WI38 (cell line): ENCODE measurements around the gene TMEM144.

Source experiments
- H3K4me3 ChIP-seq: 2 replicates; pipeline ENCODE4 v1.5.1; 2011; ENCODE audit warnings: low read depth, mild to moderate bottlenecking, control low read depth, low read length
- TF ChIP-seq, protein P1 (sequence below): IDR thresholded peaks from 2 replicates; pipeline ENCODE4 v1.5.1; 2012; ENCODE audit warnings: low read depth, mild to moderate bottlenecking, control low read depth, low read length

Gene TMEM144

DNA sequence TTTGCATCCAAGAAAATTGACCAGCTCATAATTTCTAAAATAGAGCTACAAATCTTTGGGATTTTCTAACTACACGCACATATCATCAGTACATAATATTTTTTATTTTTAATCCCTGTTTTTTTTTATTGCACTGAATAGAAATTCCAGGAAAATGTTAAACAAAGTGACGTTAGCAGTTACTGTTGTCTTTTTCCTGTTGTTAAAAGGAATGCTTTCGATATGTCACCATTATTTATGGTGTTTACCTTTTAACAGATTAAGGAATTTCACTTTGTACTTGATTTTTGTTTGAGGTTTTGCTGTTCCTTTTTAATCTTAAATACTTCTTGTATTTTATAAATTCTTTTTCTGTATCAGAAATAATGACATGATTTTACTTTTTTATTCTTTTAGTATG lies 89.7 kb downstream of the TMEM144 start:
- H3K4me3 ChIP-seq: no peak overlapping the region
- TF ChIP-seq, protein P1, sequence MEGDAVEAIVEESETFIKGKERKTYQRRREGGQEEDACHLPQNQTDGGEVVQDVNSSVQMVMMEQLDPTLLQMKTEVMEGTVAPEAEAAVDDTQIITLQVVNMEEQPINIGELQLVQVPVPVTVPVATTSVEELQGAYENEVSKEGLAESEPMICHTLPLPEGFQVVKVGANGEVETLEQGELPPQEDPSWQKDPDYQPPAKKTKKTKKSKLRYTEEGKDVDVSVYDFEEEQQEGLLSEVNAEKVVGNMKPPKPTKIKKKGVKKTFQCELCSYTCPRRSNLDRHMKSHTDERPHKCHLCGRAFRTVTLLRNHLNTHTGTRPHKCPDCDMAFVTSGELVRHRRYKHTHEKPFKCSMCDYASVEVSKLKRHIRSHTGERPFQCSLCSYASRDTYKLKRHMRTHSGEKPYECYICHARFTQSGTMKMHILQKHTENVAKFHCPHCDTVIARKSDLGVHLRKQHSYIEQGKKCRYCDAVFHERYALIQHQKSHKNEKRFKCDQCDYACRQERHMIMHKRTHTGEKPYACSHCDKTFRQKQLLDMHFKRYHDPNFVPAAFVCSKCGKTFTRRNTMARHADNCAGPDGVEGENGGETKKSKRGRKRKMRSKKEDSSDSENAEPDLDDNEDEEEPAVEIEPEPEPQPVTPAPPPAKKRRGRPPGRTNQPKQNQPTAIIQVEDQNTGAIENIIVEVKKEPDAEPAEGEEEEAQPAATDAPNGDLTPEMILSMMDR: no peak

DNA sequence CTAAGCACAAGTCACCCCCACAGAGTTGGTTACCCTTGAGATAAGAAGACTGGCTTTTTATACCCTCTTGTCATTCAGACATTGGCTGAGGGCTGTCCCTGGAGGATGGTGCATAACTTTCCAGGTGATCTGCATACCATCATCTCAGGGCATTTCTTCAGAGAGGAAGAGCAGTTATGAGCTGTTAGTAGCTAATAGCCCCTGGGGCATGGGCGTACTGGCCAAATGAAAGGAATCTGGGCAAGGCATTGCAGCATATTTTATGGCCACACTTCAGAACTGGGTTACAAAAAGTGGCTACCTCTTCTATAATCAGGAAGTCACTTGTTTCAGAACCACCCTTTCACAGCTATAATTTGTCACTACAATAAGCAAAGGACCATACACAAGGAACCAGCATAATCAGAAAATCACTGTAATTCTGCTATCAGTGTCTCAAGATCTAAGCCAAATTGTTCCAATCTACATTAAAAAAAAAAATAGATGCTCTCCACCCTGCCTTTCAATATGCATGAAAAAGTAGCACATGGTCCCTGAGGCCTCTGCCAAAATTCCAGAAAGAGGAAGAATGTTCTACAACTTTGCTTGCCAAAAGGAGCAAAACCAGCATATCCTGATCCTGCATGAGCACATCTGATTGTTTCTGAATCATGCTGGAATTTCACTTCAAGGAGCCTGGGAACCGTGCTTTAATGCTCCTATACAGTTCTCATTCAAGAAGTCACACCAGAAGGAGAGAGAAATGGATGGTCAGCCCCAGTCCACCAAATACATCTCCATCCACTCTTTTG lies 92.0 kb downstream of the TMEM144 start:
- no peak overlapping the region for H3K4me3 ChIP-seq
- TF ChIP-seq, protein P1: no peak

DNA sequence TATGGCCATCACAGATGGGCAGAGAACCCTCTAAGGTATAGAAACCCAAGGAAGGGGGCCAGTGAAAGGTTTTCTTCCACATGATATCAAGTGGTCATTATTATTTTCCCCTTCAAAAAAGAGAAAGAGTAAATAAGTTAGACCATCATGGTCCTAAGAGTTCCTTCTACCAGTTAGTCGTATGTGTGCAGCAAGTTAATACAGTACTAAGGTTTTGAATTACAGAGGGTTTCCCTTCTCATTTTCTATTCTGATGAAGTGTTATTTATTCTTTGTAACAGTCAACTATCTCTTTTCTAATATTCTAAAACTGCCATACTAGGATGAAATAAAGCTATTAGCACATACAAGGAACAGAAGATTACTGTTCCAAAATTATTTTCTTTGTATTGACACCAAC lies 94.4 kb downstream of the TMEM144 start:
- no peak overlapping the region for H3K4me3 ChIP-seq
- TF ChIP-seq, protein P1: no peak
